ENCODE results near the gene PCARE. TPM values are rescaled to one million over a fixed set of nuclear protein-coding genes. Genes with fewer than 3 reads are reported as not detected.

PCARE gene
- total and polyA plus RNA-seq, 2 experiments from 2014 or later: not detected

- TF ChIP-seq ZNF462 (CRISPR knock-in tag; IDR thresholded peaks at IDR 0.05) (no peak), ZNF114 (CRISPR knock-in tag; IDR thresholded peaks at IDR 0.05) (no peak)
- TF ChIP-seq, protein P1, sequence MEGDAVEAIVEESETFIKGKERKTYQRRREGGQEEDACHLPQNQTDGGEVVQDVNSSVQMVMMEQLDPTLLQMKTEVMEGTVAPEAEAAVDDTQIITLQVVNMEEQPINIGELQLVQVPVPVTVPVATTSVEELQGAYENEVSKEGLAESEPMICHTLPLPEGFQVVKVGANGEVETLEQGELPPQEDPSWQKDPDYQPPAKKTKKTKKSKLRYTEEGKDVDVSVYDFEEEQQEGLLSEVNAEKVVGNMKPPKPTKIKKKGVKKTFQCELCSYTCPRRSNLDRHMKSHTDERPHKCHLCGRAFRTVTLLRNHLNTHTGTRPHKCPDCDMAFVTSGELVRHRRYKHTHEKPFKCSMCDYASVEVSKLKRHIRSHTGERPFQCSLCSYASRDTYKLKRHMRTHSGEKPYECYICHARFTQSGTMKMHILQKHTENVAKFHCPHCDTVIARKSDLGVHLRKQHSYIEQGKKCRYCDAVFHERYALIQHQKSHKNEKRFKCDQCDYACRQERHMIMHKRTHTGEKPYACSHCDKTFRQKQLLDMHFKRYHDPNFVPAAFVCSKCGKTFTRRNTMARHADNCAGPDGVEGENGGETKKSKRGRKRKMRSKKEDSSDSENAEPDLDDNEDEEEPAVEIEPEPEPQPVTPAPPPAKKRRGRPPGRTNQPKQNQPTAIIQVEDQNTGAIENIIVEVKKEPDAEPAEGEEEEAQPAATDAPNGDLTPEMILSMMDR (conservative IDR thresholded peaks at IDR 0.05; ENCODE audit: low read depth in 2 of 2): no peak
These were observed 10.2 kb upstream of the PCARE start (continued) for GRCh38 chr2:29084554-29084953.

DNA sequence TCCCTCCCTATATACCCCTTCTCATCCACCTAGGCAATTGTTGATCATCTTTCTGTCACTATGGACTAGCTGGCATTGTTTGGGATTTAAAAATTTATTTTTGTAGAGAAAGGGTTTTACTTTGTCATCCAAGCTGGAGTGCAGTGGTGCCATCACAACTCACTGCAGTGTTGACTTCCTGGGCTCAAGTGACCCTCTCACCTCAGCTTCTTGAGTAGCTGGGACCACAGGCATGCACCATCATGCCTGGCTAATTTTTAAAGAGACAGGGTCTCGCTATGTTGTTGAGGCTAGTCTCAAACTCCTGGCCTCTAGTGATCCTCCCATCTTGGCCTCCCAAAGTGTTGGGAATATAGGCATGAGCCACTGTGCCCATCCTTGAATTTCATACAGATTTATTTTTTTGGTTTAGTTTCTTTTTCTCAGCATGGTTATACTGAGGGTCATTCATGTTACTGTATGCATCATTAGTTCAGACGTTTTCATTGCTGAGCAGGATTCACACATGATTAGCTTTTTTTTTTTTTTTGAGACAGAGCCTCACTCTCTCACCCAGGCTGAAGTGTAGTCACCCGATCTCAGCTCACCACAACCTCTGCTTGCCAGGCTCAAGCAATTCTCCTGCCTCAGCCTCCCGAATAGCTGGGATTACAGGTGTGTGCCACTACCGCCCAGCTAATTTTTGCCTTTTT lies 8.6 kb upstream of the PCARE start:
- ATAC-seq (no peak), DNase-seq (ENCODE audit: low spot score) (no peak)
- Histone ChIP-seq H2AFZ (no peak overlapping the region), H3K79me2 (replicated peaks; ENCODE audit: insufficient read depth) (no peaks in the 10 kb centered on the region), H3K27me3 (ENCODE audit: insufficient read depth) (no peaks in the 10 kb centered on the region), H3K4me2 (no peak overlapping the region), H3K4me3 (no peak overlapping the region), H3K27ac (ENCODE audit: low read depth) (no peak overlapping the region), H3K36me3 (ENCODE audit: insufficient read depth) (no peaks in the 10 kb centered on the region), H3K4me1 (ENCODE audit: insufficient read depth) (no peaks in the 10 kb centered on the region), H3F3A (replicated peaks; ENCODE audit: low read depth) (no peaks in the 10 kb centered on the region), H4K20me1 (replicated peaks; ENCODE audit: insufficient read depth) (no peaks in the 10 kb centered on the region), H3K9me2 (ENCODE audit: insufficient read depth) (no peaks in the 10 kb centered on the region)
- TF ChIP-seq POLR2AphosphoS5 (IDR thresholded peaks at IDR 0.05; ENCODE audit: low read depth) (no peak), REST (IDR thresholded peaks at IDR 0.05; ENCODE audit: unreplicated experiment) (no peak), ZNF331 (CRISPR knock-in tag; IDR thresholded peaks at IDR 0.05; ENCODE audit: low read depth) (no peak)
- Mint-ChIP-seq H3K4me1 (no peaks in the 10 kb centered on the region), H3K27ac (no peak overlapping the region), H3K9me3 (peaks cover 25% of the 10 kb centered on the region), H3K4me3 (no peak overlapping the region), H3K36me3 (ENCODE audit: low read depth) (peaks cover 6% of the 10 kb centered on the region; the same call in 2 of the 3 replicates), H3K27me3 (ENCODE audit: insufficient read depth, low read depth, poor library complexity) (peaks cover 2% of the 10 kb centered on the region)
